ENCODE measurements around the gene RPEL1. TPM values are rescaled to one million over a fixed set of nuclear protein-coding genes. Genes with fewer than 3 reads are reported as not detected.
"Not testable (repeated sequence)": the region's sequence is repeated elsewhere in the genome, so short reads cannot be mapped to it uniquely, and the experiment has no call there.

RPEL1 gene
- total RNA-seq, 1 donor from 2014 or later = not detected

DNA sequence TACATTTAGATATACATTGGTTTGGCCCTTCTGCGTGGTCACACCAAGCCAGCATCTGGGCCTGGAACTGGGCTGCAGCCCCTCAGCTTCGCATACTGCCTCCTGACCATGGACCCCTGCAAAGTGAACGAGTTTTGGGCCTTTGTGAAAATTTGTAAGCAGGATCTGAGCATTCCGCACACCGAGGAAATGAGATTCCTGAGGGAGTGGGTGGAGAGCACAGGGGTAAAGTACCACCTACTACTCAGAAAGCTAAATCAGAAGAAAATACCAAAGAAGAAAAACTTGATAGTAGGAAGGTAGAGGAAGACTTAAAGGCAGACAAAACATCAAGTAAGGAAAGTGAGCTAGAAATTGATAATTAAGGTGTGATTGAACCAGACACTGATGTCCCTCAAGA is 30.1 kb upstream of the RPEL1 start:
- Mint-ChIP-seq H3K4me1 (ENCODE audit: low read depth) (peaks cover 6% of the 10 kb centered on the region), H3K27me3 (no peaks in the 10 kb centered on the region), H3K36me3 (ENCODE audit: insufficient read depth) (peaks cover 22% of the 10 kb centered on the region), H3K4me3 (ENCODE audit: low read depth) (no peak overlapping the region), H3K27ac (peak overlapping the region; percentile 49), H3K9me3 (ENCODE audit: low read depth) (peaks cover 23% of the 10 kb centered on the region)
- TF ChIP-seq, protein P1, sequence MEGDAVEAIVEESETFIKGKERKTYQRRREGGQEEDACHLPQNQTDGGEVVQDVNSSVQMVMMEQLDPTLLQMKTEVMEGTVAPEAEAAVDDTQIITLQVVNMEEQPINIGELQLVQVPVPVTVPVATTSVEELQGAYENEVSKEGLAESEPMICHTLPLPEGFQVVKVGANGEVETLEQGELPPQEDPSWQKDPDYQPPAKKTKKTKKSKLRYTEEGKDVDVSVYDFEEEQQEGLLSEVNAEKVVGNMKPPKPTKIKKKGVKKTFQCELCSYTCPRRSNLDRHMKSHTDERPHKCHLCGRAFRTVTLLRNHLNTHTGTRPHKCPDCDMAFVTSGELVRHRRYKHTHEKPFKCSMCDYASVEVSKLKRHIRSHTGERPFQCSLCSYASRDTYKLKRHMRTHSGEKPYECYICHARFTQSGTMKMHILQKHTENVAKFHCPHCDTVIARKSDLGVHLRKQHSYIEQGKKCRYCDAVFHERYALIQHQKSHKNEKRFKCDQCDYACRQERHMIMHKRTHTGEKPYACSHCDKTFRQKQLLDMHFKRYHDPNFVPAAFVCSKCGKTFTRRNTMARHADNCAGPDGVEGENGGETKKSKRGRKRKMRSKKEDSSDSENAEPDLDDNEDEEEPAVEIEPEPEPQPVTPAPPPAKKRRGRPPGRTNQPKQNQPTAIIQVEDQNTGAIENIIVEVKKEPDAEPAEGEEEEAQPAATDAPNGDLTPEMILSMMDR (IDR thresholded peaks at IDR 0.05; ENCODE audit: unreplicated experiment) = no peak
- no peak for DNase-seq (ENCODE audit: low spot score, unreplicated experiment)

- H3K4me3 Mint-ChIP-seq (ENCODE audit: low read depth); H3K4me1 Mint-ChIP-seq (ENCODE audit: low read depth); H3K27ac Mint-ChIP-seq; DNase-seq (ENCODE audit: low spot score, unreplicated experiment); H3K27me3 Mint-ChIP-seq: not testable (repeated sequence)
- peaks cover 22% of the 10 kb centered on the region for H3K36me3 Mint-ChIP-seq (ENCODE audit: insufficient read depth)
- peaks cover 23% of the 10 kb centered on the region for H3K9me3 Mint-ChIP-seq (ENCODE audit: low read depth)
Measured at GRCh38 chr10:103216362-103216761, 29.3 kb upstream of the RPEL1 start.

- peaks cover 10% of the 10 kb centered on the region for H3K36me3 Mint-ChIP-seq (ENCODE audit: insufficient read depth)
- no peak for DNase-seq (ENCODE audit: low spot score, unreplicated experiment)
- H3K27ac Mint-ChIP-seq = no peak overlapping the region
- TF ChIP-seq, protein P1 (IDR thresholded peaks at IDR 0.05; ENCODE audit: unreplicated experiment) = no peak
- no peaks in the 10 kb centered on the region for H3K27me3 Mint-ChIP-seq
- no peak overlapping the region for H3K4me3 Mint-ChIP-seq (ENCODE audit: low read depth)
- peaks cover 15% of the 10 kb centered on the region for H3K9me3 Mint-ChIP-seq (ENCODE audit: low read depth)
- H3K4me1 Mint-ChIP-seq (ENCODE audit: low read depth) = no peaks in the 10 kb centered on the region
Measured at GRCh38 chr10:103224133-103224532, 21.6 kb upstream of the RPEL1 start.

DNA sequence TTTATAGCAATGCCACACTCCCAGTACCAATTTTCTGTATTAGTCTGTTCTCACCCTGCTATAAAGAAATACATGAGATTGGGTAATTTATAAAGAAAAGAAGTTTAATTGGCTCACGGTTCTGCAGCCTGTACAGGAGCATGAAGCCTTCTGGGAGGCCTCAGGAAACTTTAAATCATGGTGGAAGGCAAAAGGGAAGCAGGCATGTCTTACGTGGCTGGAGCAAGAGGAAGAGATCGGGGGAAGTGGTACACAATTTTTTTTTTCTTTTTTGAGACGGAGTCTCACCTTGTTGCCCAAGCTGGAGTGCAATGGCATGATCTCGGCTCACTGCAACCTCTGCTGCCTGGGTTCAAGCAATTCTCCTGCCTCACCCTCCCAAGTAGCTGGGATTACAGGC is 21.0 kb upstream of the RPEL1 start:
- Mint-ChIP-seq H3K9me3 (ENCODE audit: low read depth) (peaks cover 15% of the 10 kb centered on the region), H3K36me3 (ENCODE audit: insufficient read depth) (peaks cover 10% of the 10 kb centered on the region)
- not testable (repeated sequence) for DNase-seq (ENCODE audit: low spot score, unreplicated experiment); H3K27me3 Mint-ChIP-seq; H3K27ac Mint-ChIP-seq; H3K4me3 Mint-ChIP-seq (ENCODE audit: low read depth); H3K4me1 Mint-ChIP-seq (ENCODE audit: low read depth)

GRCh38 chr10:103225939-103226338 is 19.7 kb upstream of the RPEL1 start:
- Mint-ChIP-seq H3K27me3 (no peaks in the 10 kb centered on the region), H3K27ac (peak overlapping the region; percentile 60), H3K4me1 (ENCODE audit: low read depth) (peaks cover 3% of the 10 kb centered on the region), H3K4me3 (ENCODE audit: low read depth) (no peak overlapping the region), H3K9me3 (ENCODE audit: low read depth) (peaks cover 15% of the 10 kb centered on the region), H3K36me3 (ENCODE audit: insufficient read depth) (peaks cover 10% of the 10 kb centered on the region)
- no peak for DNase-seq (ENCODE audit: low spot score, unreplicated experiment)
- TF ChIP-seq, protein P1 (IDR thresholded peaks at IDR 0.05; ENCODE audit: unreplicated experiment) = no peak

GRCh38 chr10:103227416-103227815 is 18.3 kb upstream of the RPEL1 start:
- no peak for DNase-seq (ENCODE audit: low spot score, unreplicated experiment)
- Mint-ChIP-seq H3K36me3 (ENCODE audit: insufficient read depth) (peaks cover 8% of the 10 kb centered on the region), H3K27me3 (no peaks in the 10 kb centered on the region), H3K4me1 (ENCODE audit: low read depth) (peaks cover 11% of the 10 kb centered on the region), H3K27ac (no peak overlapping the region), H3K9me3 (ENCODE audit: low read depth) (peaks cover 11% of the 10 kb centered on the region), H3K4me3 (ENCODE audit: low read depth) (no peak overlapping the region)
- TF ChIP-seq, protein P1 (IDR thresholded peaks at IDR 0.05; ENCODE audit: unreplicated experiment) = no peak

Measured in progenitor cell of endocrine pancreas (in vitro differentiated cells).